Measurements from ENCODE around the gene SDC1.

- TF ChIP-seq CTCF (IDR thresholded peaks at IDR 0.05; ENCODE audit: poor library complexity) (no peak), EZH2phosphoT487 (IDR thresholded peaks at IDR 0.05; ENCODE audit: low read depth, severe bottlenecking, unreplicated experiment) (no peak), EZH2 (IDR thresholded peaks at IDR 0.05; ENCODE audit: borderline replicate concordance) (no peak)
Observed at GRCh38 chr2:20167356-20167755, 57.6 kb downstream of the SDC1 start.
